Measurements from ENCODE around the gene NT5DC3. TPM values are rescaled to one million over a fixed set of nuclear protein-coding genes. Genes with fewer than 3 reads are reported as not detected.
A peak's percentile ranks its signal among the peaks of the same experiment; 100 is the strongest.

Gene NT5DC3
- total RNA-seq, 1 donor = 22.9 TPM

GRCh38 chr12:103875666-103876065, 34.6 kb upstream of the NT5DC3 start:
- no peak for DNase-seq (ENCODE audit: low read depth)
- TF ChIP-seq, protein P1, sequence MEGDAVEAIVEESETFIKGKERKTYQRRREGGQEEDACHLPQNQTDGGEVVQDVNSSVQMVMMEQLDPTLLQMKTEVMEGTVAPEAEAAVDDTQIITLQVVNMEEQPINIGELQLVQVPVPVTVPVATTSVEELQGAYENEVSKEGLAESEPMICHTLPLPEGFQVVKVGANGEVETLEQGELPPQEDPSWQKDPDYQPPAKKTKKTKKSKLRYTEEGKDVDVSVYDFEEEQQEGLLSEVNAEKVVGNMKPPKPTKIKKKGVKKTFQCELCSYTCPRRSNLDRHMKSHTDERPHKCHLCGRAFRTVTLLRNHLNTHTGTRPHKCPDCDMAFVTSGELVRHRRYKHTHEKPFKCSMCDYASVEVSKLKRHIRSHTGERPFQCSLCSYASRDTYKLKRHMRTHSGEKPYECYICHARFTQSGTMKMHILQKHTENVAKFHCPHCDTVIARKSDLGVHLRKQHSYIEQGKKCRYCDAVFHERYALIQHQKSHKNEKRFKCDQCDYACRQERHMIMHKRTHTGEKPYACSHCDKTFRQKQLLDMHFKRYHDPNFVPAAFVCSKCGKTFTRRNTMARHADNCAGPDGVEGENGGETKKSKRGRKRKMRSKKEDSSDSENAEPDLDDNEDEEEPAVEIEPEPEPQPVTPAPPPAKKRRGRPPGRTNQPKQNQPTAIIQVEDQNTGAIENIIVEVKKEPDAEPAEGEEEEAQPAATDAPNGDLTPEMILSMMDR (IDR thresholded peaks at IDR 0.05; ENCODE audit: insufficient read depth, low read depth, low read length) = no peak
- no peak overlapping the region for H3K4me3 ChIP-seq (ENCODE audit: low read depth, low read length)

DNA sequence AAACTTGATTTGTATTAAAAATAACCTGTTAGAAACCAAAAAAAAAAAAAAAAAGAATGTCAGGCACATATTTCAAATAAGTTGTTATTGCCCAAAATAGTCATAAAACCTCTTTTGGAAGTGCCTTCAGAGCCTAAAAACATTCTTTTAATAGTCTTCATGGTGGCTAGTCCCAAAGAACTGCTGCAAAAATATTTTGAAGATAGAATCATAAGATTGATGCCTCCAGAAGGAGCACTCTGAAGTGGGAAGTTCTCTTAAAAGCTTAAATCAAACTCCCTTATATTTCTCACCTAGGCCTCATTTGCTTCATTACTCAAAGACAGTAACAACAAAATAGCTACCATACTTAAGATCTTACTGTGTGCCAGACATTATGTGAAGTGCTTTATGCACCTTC, 27.2 kb upstream of the NT5DC3 start:
- DNase-seq (ENCODE audit: low read depth) = no peak
- TF ChIP-seq, protein P1 (IDR thresholded peaks at IDR 0.05; ENCODE audit: insufficient read depth, low read depth, low read length) = no peak

DNA sequence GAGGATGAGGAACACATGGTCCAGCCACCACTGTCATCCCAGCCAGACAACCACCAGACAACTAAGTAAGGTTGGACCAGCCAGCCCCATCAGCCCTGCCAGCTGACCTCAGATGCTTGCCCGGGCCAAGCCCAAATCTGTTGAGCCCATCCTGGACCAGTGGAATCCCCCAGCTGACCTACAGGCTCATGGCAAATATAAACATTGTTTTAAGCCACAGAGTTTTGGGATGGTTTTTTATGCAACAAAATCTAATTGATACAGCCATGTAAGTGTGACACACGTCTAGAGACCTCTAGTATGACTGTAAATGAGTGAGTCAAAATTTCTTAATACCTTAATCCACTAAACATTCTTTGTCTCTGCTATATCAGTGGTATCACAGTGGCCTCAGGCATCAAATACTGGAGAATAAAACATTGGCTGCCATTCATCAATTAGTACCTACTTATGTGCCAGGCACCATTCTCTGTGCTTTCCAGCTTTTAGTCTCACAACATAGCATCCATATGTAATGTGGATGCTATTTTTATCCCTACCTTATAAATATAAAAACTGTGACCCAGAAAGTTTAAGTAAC, 24.2 kb upstream of the NT5DC3 start:
- no peak overlapping the region for H3K4me3 ChIP-seq (ENCODE audit: low read depth, low read length)
- TF ChIP-seq, protein P1 (IDR thresholded peaks at IDR 0.05; ENCODE audit: insufficient read depth, low read depth, low read length) = no peak
- no peak for DNase-seq (ENCODE audit: low read depth)

More for the DNA sequence above, 27.2 kb upstream of the NT5DC3 start:
- H3K4me3 ChIP-seq (ENCODE audit: low read depth, low read length) = no peak overlapping the region

DNA sequence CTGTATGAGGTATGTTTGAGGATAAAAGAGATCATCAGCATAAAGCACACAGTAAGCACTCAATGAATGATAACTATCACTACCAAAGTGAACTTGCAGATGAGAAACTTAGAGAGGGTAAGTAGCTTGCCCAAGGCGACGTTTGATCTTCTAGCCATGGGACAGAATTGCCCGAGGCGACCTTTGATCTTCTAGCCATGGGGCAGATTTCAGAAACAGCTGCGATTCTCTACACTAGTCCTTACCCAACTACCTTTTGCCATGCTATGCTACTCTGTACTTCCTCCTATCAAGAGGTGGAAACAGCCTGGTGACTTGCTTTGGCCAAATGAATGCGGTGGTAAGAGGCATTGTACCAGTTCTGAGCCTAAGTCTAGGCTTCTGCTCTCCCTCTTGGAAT, 23.7 kb upstream of the NT5DC3 start:
- no peak overlapping the region for H3K4me3 ChIP-seq (ENCODE audit: low read depth, low read length)
- TF ChIP-seq, protein P1 (IDR thresholded peaks at IDR 0.05; ENCODE audit: insufficient read depth, low read depth, low read length) = no peak
- no peak for DNase-seq (ENCODE audit: low read depth)

DNA sequence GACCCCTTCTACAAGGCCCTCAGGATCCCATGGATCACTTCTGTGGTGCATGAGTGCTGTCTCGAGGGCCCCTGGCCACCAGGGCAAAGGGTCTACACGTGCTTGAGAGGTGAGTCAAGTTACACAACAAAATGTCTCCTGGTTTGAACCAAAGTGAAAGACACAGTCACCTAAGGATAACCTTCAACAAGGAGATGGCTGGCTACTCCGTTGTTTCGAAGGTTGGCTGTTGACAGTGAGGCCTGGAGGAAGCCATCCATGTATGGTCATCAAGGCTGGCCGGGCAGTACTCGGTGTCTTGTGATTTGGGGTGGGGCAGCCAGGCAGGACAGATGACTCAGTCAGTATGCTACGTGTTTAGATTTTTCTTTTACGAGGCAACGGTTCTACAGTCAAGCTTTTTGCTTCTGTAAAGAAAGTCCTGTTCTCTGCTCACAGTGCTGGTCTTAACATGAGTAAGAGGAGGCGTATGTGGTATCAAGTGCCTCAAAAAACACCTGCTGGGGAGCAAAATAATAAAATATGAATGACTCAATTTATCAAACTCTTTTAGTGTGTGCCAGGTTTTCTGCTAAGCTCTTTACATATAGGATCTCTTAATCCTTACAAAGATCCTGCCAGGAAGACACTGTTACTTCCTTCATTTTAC, 18.0 kb upstream of the NT5DC3 start:
- TF ChIP-seq, protein P1 (IDR thresholded peaks at IDR 0.05; ENCODE audit: insufficient read depth, low read depth, low read length) = no peak
- no peak overlapping the region for H3K4me3 ChIP-seq (ENCODE audit: low read depth, low read length)
- DNase-seq (ENCODE audit: low read depth) = peak; percentile 99

GRCh38 chr12:103858335-103858734, 17.3 kb upstream of the NT5DC3 start:
- TF ChIP-seq, protein P1 (IDR thresholded peaks at IDR 0.05; ENCODE audit: insufficient read depth, low read depth, low read length) = no peak
- H3K4me3 ChIP-seq (ENCODE audit: low read depth, low read length) = no peak overlapping the region
- no peak for DNase-seq (ENCODE audit: low read depth)

All from fibroblast of villous mesenchyme (primary cell).